ENCODE data around the gene ESRRA. TPM values are rescaled to one million over a fixed set of nuclear protein-coding genes. Genes with fewer than 3 reads are reported as not detected.

The ESRRA gene
- total RNA-seq, 1 experiment from 2014 or later = 23.8 TPM

DNA sequence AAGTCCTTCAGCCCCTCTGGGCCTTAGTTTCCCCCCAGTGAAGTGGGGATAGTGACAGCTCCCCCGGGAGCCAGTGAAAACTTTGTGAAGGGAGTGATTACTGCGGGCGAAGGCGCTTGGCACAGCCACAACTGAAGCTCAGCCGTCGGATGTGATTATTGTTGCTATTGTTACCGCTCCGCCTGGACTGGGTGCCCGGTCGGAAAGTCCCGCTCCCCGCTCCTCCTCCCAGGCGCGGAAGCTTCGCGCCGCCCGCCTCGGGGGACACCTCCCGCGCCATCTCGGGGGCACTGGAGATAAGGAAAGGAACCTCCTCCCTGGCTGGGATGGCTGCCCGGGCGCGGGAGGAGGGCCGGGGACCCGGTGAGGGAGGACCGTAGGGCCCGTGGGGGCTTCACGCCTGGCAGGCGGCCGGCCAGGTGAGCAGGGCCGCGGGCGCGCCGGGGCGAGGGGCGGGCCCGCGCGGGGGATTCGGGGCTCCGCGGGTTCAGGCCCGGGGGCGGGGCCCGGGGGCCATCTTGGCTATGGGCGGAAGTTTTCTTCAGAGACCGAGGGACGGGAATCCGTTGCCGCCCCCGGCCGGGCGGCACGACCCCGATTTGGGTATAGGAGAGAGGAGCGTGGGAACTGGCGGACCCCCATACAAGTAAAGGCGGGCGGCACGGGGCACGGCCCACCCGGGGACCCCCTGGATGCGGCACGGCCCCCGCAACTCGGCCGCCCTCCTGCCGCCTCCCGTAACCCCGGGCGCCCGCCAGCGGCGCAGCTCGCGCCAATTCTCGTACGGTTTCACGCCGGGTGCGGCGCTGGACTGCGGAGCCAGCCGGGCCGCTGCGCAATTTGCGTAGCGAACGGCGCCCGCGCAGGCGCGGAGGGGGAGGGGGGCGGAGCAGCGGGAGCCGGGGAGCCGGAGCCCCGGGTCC is 20.1 kb upstream of the ESRRA start, which contains the start of gene GPR137:
Gene GPR137 (plus strand): TSS at position 887 of the 923 bp plus-strand sequence. CDS start 677 bp downstream, outside the sequence.
- peak within 1 kb of the TSS; percentile 88 for H3K4me3 ChIP-seq
- no peaks in the 10 kb centered on the region for H3K9me3 ChIP-seq (replicated peaks)
- no peaks in the 10 kb centered on the region for H3K36me3 ChIP-seq
- no peaks in the 10 kb centered on the region for H3K27me3 ChIP-seq
- DNase-seq = peak; percentile 79 to 80
- H3K4me1 ChIP-seq = no peaks in the 10 kb centered on the region
- H3K27ac ChIP-seq = peak within 1 kb of the TSS; percentile 32; the same call in 1 of the 2 replicates

GRCh38 chr11:64285885-64286800 is 19.2 kb upstream of the ESRRA start:
- Histone ChIP-seq H3K27me3 (no peaks in the 10 kb centered on the region), H3K4me3 (peak overlapping the region; percentile 88), H3K36me3 (no peaks in the 10 kb centered on the region), H3K4me1 (no peaks in the 10 kb centered on the region), H3K27ac (no peak overlapping the region; the same call in 1 of the 2 replicates), H3K9me3 (replicated peaks) (no peaks in the 10 kb centered on the region)
- DNase-seq = no peak

- H3K27ac ChIP-seq = no peak overlapping the region
- H3K27me3 ChIP-seq = no peaks in the 10 kb centered on the region
- DNase-seq = no peak
- no peak overlapping the region for H3K4me3 ChIP-seq
- H3K9me3 ChIP-seq (replicated peaks) = no peaks in the 10 kb centered on the region
- no peaks in the 10 kb centered on the region for H3K4me1 ChIP-seq
- H3K36me3 ChIP-seq = no peaks in the 10 kb centered on the region
Observed at GRCh38 chr11:64286801-64287159, 18.5 kb upstream of the ESRRA start.

DNA sequence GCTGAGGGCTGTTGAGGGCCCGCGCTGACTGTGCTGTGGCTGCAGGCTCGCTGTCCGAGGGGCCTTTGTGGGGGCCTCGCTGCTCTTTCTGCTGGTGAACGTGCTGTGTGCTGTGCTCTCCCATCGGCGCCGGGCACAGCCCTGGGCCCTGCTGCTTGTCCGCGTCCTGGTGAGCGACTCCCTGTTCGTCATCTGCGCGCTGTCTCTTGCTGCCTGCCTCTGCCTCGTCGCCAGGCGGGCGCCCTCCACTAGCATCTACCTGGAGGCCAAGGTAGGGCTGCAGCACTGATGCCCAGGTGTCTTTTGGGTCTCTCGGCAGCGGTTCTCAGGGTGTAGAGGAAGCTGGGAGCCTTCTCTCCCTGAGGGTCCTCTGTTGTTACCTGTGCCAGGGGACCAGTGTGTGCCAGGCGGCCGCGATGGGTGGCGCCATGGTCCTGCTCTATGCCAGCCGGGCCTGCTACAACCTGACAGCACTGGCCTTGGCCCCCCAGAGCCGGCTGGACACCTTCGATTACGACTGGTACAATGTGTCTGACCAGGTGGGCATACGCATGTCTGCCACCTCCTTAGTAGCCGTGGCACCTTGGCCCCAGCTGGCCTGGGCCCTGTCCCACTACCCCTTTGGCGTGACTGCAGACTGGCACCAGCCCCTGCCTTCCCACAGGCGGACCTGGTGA is 17.5 kb upstream of the ESRRA start:
- no peak for DNase-seq
- Histone ChIP-seq H3K9me3 (replicated peaks) (no peaks in the 10 kb centered on the region), H3K27ac (no peak overlapping the region), H3K36me3 (no peaks in the 10 kb centered on the region), H3K4me1 (no peaks in the 10 kb centered on the region), H3K4me3 (no peak overlapping the region), H3K27me3 (peaks cover 4% of the 10 kb centered on the region; the same call in 1 of the 2 replicates)

GRCh38 chr11:64288353-64288750 is 17.0 kb upstream of the ESRRA start:
- DNase-seq = no peak
- Histone ChIP-seq H3K36me3 (no peaks in the 10 kb centered on the region), H3K27ac (no peak overlapping the region), H3K9me3 (replicated peaks) (no peaks in the 10 kb centered on the region), H3K4me1 (no peaks in the 10 kb centered on the region), H3K4me3 (no peak overlapping the region), H3K27me3 (peaks cover 4% of the 10 kb centered on the region; the same call in 1 of the 2 replicates)

- H3K27ac ChIP-seq = no peak overlapping the region
- H3K4me1 ChIP-seq = no peaks in the 10 kb centered on the region
- peaks cover 4% of the 10 kb centered on the region; the same call in 1 of the 2 replicates for H3K27me3 ChIP-seq
- DNase-seq = no peak
- H3K36me3 ChIP-seq = no peaks in the 10 kb centered on the region
- no peak overlapping the region for H3K4me3 ChIP-seq
- H3K9me3 ChIP-seq (replicated peaks) = no peaks in the 10 kb centered on the region
Observed at GRCh38 chr11:64289002-64289564, 16.2 kb upstream of the ESRRA start.

DNA sequence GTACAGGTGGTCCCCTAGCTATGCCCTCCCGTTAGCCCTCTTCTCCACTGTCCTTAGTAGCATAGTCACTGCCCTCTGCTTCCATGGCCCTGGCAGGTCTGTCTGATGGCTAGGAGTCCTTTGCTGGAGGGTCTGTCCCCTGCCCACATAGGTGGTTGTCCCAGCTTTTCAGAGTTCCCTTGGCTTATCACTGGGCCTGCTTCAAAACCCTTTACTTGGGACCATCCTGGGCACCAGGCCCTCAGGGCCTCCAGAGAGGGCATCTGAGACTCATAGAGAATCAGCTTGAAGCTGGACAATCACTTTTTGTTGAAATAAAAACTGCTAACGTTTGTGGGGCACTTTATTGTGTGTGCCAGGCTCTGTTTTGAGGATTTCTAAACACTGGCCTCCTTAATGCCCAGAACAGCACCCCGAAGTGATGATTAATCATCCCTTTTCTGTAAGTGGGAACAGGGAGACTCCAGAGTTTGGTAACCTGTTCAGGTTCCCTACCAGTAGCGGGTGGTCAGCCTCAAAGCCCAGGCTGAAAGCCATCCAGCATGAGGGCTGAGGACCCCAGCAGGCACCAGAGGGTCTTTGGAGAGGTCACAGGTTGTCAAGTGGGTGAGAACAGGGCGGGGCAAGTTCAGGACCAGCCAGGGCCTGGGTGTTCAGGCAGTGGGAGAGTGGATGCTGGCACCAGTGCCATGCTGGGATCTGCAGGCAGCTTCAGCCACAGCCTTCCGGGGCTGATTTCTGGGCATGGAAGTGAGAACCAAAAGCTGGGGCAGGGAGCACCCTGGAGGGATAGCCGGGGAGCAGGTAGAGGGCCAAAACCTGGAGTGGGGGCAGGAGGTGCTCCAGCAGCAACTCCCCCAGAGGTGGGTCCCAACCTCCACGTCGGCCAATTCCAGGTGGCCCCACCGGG is 14.7 kb upstream of the ESRRA start:
- H3K9me3 ChIP-seq (replicated peaks) = no peaks in the 10 kb centered on the region
- no peak overlapping the region for H3K27ac ChIP-seq
- DNase-seq = no peak
- H3K36me3 ChIP-seq = no peaks in the 10 kb centered on the region
- H3K4me3 ChIP-seq = no peak overlapping the region
- peaks cover 4% of the 10 kb centered on the region; the same call in 1 of the 2 replicates for H3K27me3 ChIP-seq
- H3K4me1 ChIP-seq = no peaks in the 10 kb centered on the region

GRCh38 chr11:64291262-64291751 is 14.0 kb upstream of the ESRRA start, which contains the start of gene KCNK4:
Gene KCNK4 (plus strand): TSS chr11:64291302. CDS start chr11:64293019, 1,717 bp downstream.
- Histone ChIP-seq H3K27me3 (peaks cover 4% of the 10 kb centered on the region; the same call in 1 of the 2 replicates), H3K4me1 (no peaks in the 10 kb centered on the region), H3K4me3 (no peak within 1 kb of the TSS), H3K9me3 (replicated peaks) (no peaks in the 10 kb centered on the region), H3K36me3 (no peaks in the 10 kb centered on the region), H3K27ac (no peak within 1 kb of the TSS)
- DNase-seq = no peak

DNA sequence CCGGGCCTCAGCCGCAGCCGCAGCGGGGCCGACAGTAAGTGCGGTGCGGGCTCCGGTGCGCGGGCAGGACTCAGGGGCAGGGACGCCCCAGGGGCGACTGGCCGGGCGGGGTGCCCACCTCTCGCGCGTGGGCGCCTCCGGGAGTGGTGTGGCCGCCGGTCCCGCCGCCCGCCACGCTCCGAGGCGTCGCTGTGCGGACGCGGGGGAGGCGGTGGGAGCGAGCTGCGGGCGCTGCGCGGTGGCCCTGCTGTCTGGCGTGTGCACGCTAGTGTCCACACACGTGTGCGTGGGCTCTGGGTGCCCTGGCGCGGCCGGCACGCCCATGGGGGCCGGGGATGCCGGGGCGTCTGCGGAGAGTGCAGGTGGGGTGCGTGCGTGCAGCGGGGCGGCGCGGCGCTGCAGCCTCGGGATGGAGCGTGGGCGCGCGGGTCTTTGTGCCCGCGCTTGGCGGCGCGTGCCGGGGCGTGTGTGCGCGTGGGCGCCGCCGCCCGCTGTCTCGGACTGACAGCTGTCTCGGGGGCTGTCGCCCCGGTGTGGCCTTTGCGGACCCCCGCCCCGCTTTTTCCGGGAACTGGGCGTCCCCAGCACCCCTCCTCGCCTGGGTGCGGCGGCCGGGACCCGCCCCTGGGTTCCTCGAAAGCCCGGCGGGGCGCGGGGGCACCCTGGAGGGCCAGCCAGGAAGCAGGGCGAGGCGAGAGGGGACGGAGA is 13.4 kb upstream of the ESRRA start:
- H3K27me3 ChIP-seq = peaks cover 4% of the 10 kb centered on the region; the same call in 1 of the 2 replicates

GRCh38 chr11:64292460-64293254 is 12.7 kb upstream of the ESRRA start:
- no peak for DNase-seq
- H3K4me1 ChIP-seq = no peaks in the 10 kb centered on the region
- peaks cover 6% of the 10 kb centered on the region; the same call in 1 of the 2 replicates for H3K27me3 ChIP-seq
- no peak overlapping the region for H3K27ac ChIP-seq
- H3K9me3 ChIP-seq (replicated peaks) = no peaks in the 10 kb centered on the region
- H3K36me3 ChIP-seq = no peaks in the 10 kb centered on the region
- no peak overlapping the region for H3K4me3 ChIP-seq

More for the DNA sequence above, 13.4 kb upstream of the ESRRA start:
- no peaks in the 10 kb centered on the region for H3K9me3 ChIP-seq (replicated peaks)
- DNase-seq = no peak
- H3K4me3 ChIP-seq = no peak overlapping the region
- no peaks in the 10 kb centered on the region for H3K36me3 ChIP-seq
- no peaks in the 10 kb centered on the region for H3K4me1 ChIP-seq
- H3K27ac ChIP-seq = no peak overlapping the region

- H3K27ac ChIP-seq = no peak overlapping the region
- H3K4me1 ChIP-seq = no peaks in the 10 kb centered on the region
- no peak for DNase-seq
- H3K4me3 ChIP-seq = no peak overlapping the region
- H3K27me3 ChIP-seq = peaks cover 9% of the 10 kb centered on the region
- no peaks in the 10 kb centered on the region for H3K9me3 ChIP-seq (replicated peaks)
- no peaks in the 10 kb centered on the region for H3K36me3 ChIP-seq
Observed at GRCh38 chr11:64294774-64295173, 10.6 kb upstream of the ESRRA start.

GRCh38 chr11:64295760-64296159 is 9.6 kb upstream of the ESRRA start:
- no peak overlapping the region for H3K4me3 ChIP-seq
- no peaks in the 10 kb centered on the region for H3K4me1 ChIP-seq
- peaks cover 17% of the 10 kb centered on the region for H3K27me3 ChIP-seq
- no peak overlapping the region for H3K27ac ChIP-seq
- DNase-seq = no peak
- no peaks in the 10 kb centered on the region for H3K9me3 ChIP-seq (replicated peaks)
- H3K36me3 ChIP-seq = no peaks in the 10 kb centered on the region

Data from SJCRH30 (cell line).